H1 (cell line): ENCODE results near the gene PRR36. TPM values are rescaled to one million over a fixed set of nuclear protein-coding genes. Genes with fewer than 3 reads are reported as not detected.

Source experiments
- CTCF ChIA-PET: fragments of 300-600 bp; sonication (Branson Sonifier 250); formaldehyde crosslinking; loops from one replicate; lab custom pipeline; 2021; ENCODE audit not compliant: partially characterized antibody; lab: Charles Lee
- POLR2A ChIA-PET: fragments of 300-600 bp; sonication (Branson Sonifier 250); formaldehyde crosslinking; loops from one replicate; lab custom pipeline; 2021; ENCODE audit warnings: inconsistent platforms; ENCODE audit not compliant: partially characterized antibody; lab: Charles Lee
- DNase-seq, 2 experiments: peaks; one replicate each; pipeline versions ENCODE4 v3.0.0 to v3.0.0-alpha.2; 2010 to 2022; ENCODE audit warnings: low spot score in 2 of 2, low read depth in 1 of 2, mixed read lengths in 1 of 2
- FAIRE-seq: peaks from 2 replicates; lab custom pipeline; 2011; peaks lifted over from hg19 to GRCh38; lab: Jason Lieb, UNC
- H2AFZ ChIP-seq: 2 replicates; pipeline ENCODE4 v1.8.1; 2012; ENCODE audit warnings: low read length, inconsistent platforms
- H2AK5ac ChIP-seq: 2 replicates; pipeline ENCODE4 v1.6.1; 2013; ENCODE audit warnings: low read depth, low read length
- H2BK120ac ChIP-seq: replicated peaks from 2 replicates; pipeline ENCODE3; 2013; ENCODE audit warnings: low read depth, low read length, inconsistent platforms
- H2BK12ac ChIP-seq: 2 replicates; pipeline ENCODE4 v1.6.1; 2013; ENCODE audit warnings: low read depth, low read length
- H2BK15ac ChIP-seq: 2 replicates; pipeline ENCODE4 v1.6.1; 2013; ENCODE audit warnings: low read length
- H2BK20ac ChIP-seq: 2 replicates; pipeline ENCODE4 v1.6.1; 2013; ENCODE audit warnings: low read length
- H2BK5ac ChIP-seq: 2 replicates; pipeline ENCODE4 v1.6.1; 2013; ENCODE audit warnings: low read depth, low read length
- H3K14ac ChIP-seq: 2 replicates; pipeline ENCODE4 v1.6.1; 2013; ENCODE audit warnings: inconsistent platforms; ENCODE audit not compliant: insufficient read length
- H3K18ac ChIP-seq: 2 replicates; pipeline ENCODE4 v1.6.1; 2013; ENCODE audit warnings: low read length; ENCODE audit errors: extremely low read depth
- H3K23ac ChIP-seq: 2 replicates; pipeline ENCODE4 v1.6.1; 2013; ENCODE audit warnings: inconsistent platforms; ENCODE audit not compliant: insufficient read length
- H3K23me2 ChIP-seq: 2 replicates; pipeline ENCODE4 v1.6.1; 2013; ENCODE audit warnings: low read depth, low read length
- H3K27ac ChIP-seq: 2 replicates; pipeline ENCODE4 v1.6.1; 2011; ENCODE audit warnings: low read depth, low read length, inconsistent platforms
- H3K27me3 ChIP-seq, 4 experiments: replicated peaks in 1 of 4; 1 replicate in 1 of 4; 2 replicates in 3 of 4; pipeline versions ENCODE4 v1.6.1 to v1.8.1; 2011 to 2013; ENCODE audit warnings: low read length in 3 of 4, mild to moderate bottlenecking in 3 of 4, inconsistent platforms in 2 of 4, mixed read lengths in 2 of 4, moderate library complexity in 1 of 4; ENCODE audit not compliant: control insufficient read depth in 3 of 4, insufficient read depth in 3 of 4; ENCODE audit errors: extremely low read depth in 1 of 4
- H3K36me3 ChIP-seq, 4 experiments: 2 replicates each; pipeline versions ENCODE4 v1.6.1 to v1.8.1; 2011 to 2013; ENCODE audit warnings: mild to moderate bottlenecking in 4 of 4, low read length in 3 of 4, moderate library complexity in 2 of 4, control low read depth in 1 of 4, inconsistent platforms in 1 of 4; ENCODE audit not compliant: insufficient read depth in 4 of 4, control insufficient read depth in 2 of 4
- H3K4ac ChIP-seq: replicated peaks from 2 replicates; pipeline ENCODE3; 2013; ENCODE audit warnings: low read length, low read depth, mixed read lengths, inconsistent platforms; ENCODE audit not compliant: insufficient read length
- H3K4me1 ChIP-seq, 4 experiments: replicated peaks in 1 of 4; 1 replicate in 1 of 4; 2 replicates in 3 of 4; pipeline versions ENCODE4 v1.6.1 to v1.8.1; 2011 to 2013; ENCODE audit warnings: low read length in 3 of 4, inconsistent platforms in 2 of 4, mixed read lengths in 1 of 4; ENCODE audit not compliant: insufficient read depth in 4 of 4, control insufficient read depth in 3 of 4
- H3K4me2 ChIP-seq, 2 experiments: 2 replicates each; pipeline versions ENCODE4 v1.6.1 to v1.8.1; 2011 to 2013; ENCODE audit warnings: low read depth in 2 of 2, low read length in 2 of 2, control low read depth in 1 of 2, inconsistent platforms in 1 of 2, mild to moderate bottlenecking in 1 of 2; ENCODE audit not compliant: insufficient read depth in 1 of 2
- H3K4me3 ChIP-seq, 4 experiments: fragments of 200-600, 300-600 bp in 1 of 4; sonication (generic), shearing (Covaris generic), sonication (Bioruptor Twin) in 1 of 4; 2 replicates each; pipeline versions ENCODE4 v1.5.1 to v1.8.1; 2011 to 2016; ENCODE audit warnings: low read length in 4 of 4, low read depth in 3 of 4, control low read depth in 2 of 4, inconsistent platforms in 2 of 4, mild to moderate bottlenecking in 2 of 4, mixed read lengths in 1 of 4, moderate library complexity in 1 of 4; ENCODE audit not compliant: insufficient read depth in 2 of 4; ENCODE audit errors: extremely low read depth in 1 of 4
- H3K56ac ChIP-seq: replicated peaks from 2 replicates; pipeline ENCODE3; 2013; ENCODE audit warnings: low read depth, mild to moderate bottlenecking, mixed read lengths, low read length, inconsistent platforms; ENCODE audit not compliant: insufficient read length
- H3K79me1 ChIP-seq: 2 replicates; pipeline ENCODE4 v1.6.1; 2013; ENCODE audit warnings: low read depth, low read length, control low read depth
- H3K79me2 ChIP-seq, 2 experiments: 2 replicates each; pipeline versions ENCODE4 v1.6.1 to v1.8.1; 2012 to 2013; ENCODE audit warnings: low read length in 2 of 2, mild to moderate bottlenecking in 2 of 2, inconsistent platforms in 1 of 2; ENCODE audit not compliant: insufficient read depth in 2 of 2, control insufficient read depth in 1 of 2
- H3K9ac ChIP-seq, 4 experiments: replicated peaks in 1 of 4; 1 replicate in 1 of 4; 2 replicates in 3 of 4; pipeline versions ENCODE4 v1.6.1 to v1.8.1; 2011 to 2013; ENCODE audit warnings: low read depth in 3 of 4, low read length in 3 of 4, control low read depth in 2 of 4, mild to moderate bottlenecking in 2 of 4, moderate library complexity in 2 of 4, inconsistent platforms in 1 of 4; ENCODE audit errors: extremely low read depth in 1 of 4
- H3K9me3 ChIP-seq, 2 experiments: 2 replicates each; pipeline versions ENCODE4 v1.6.1 to v1.8.1; 2012 to 2013; ENCODE audit warnings: mild to moderate bottlenecking in 2 of 2, moderate library complexity in 2 of 2, control low read depth in 1 of 2, inconsistent platforms in 1 of 2, low read depth in 1 of 2, low read length in 1 of 2, mixed read lengths in 1 of 2; ENCODE audit not compliant: insufficient read depth in 2 of 2
- H4K20me1 ChIP-seq, 2 experiments: replicated peaks in 1 of 2; 2 replicates each; pipeline versions ENCODE3 to v1.8.1; 2011 to 2013; ENCODE audit warnings: inconsistent platforms in 2 of 2, low read length in 2 of 2, mild to moderate bottlenecking in 1 of 2; ENCODE audit not compliant: insufficient read depth in 2 of 2, control insufficient read depth in 1 of 2
- H4K5ac ChIP-seq: 2 replicates; pipeline ENCODE4 v1.6.1; 2013; ENCODE audit warnings: low read length, low read depth, mixed read lengths, inconsistent platforms; ENCODE audit not compliant: insufficient read length
- H4K8ac ChIP-seq: 2 replicates; pipeline ENCODE4 v1.8.0; 2013; ENCODE audit warnings: mild to moderate bottlenecking, moderate library complexity, low read length, inconsistent platforms; ENCODE audit not compliant: insufficient read depth; ENCODE audit errors: extremely low read depth
- H4K91ac ChIP-seq: replicated peaks from 2 replicates; pipeline ENCODE3; 2013; ENCODE audit warnings: low read length, mixed read lengths, inconsistent platforms; ENCODE audit not compliant: insufficient read length
- ATF3 ChIP-seq: IDR thresholded peaks from 2 replicates; pipeline ENCODE4 v1.6.1; 2011; ENCODE audit warnings: low read depth, mild to moderate bottlenecking, low read length; ENCODE audit not compliant: insufficient read depth
- E2F6 ChIP-seq: IDR thresholded peaks from 2 replicates; pipeline ENCODE4 v1.6.1; 2012; ENCODE audit warnings: inconsistent platforms
- RNF2 ChIP-seq: fragments of 200-900, 300-1000 bp; sonication (generic); IDR thresholded peaks from 2 replicates; pipeline ENCODE4 v1.7.1; 2016; ENCODE audit warnings: borderline replicate concordance, low read depth, mild to moderate bottlenecking, antibody characterized with exemption, low read length; ENCODE audit not compliant: poor library complexity, severe bottlenecking; ENCODE audit errors: missing control alignments
- WGBS, 2 experiments: shearing (Covaris generic) in 1 of 2; methylation state at CpG; one replicate each; pipeline versions ENCODE4 v1.1.6 to v1.1.7; 2013 to 2015; ENCODE audit warnings: low lambda C conversion rate in 2 of 2, mixed read lengths in 2 of 2, inconsistent platforms in 1 of 2, low coverage in 1 of 2, missing lambda C conversion rate in 1 of 2; ENCODE audit not compliant: insufficient replicate concordance in 2 of 2, insufficient coverage in 1 of 2, insufficient read length in 1 of 2; ENCODE audit errors: extremely low coverage in 1 of 2, missing lambda C conversion rate in 1 of 2; 5-methylcytosine and 5-hydroxymethylcytosine counted together
- polyA plus RNA-seq, 7 experiments: library from polyadenylated mRNA; depleted of rRNA in 3 of 7; stranded (reverse) in 5 of 7; unstranded in 2 of 7; fragments of >200 nt in 5 of 7; fragments of 200-250 nt in 2 of 7; gene quantifications; 1 replicate in 5 of 7; 2 replicates in 1 of 7; 4 replicates in 1 of 7; pipeline versions ENCODE4 v1.2.1 to v1.2.3, GENCODE V29; 2011 to 2013; ENCODE audit warnings: missing spikeins in 2 of 7, mixed read lengths in 2 of 7
- total RNA-seq: library from RNA; stranded (reverse); fragmentation: NEBNext Ultra II Directional; extraction: Animal tissue kit (Norgen Biotek cat#: 25700); gene quantifications from 2 replicates; pipeline ENCODE4 v1.2.1, GENCODE V29; 2021

Gene PRR36
- total and polyA plus RNA-seq, 2 of the 8 experiments (the other 6 are each of a cell fraction or from before 2014, with no cell fraction given) = 1.6 to 23.9 TPM

GRCh38 chr19:7860714-7861618, 13.2 kb downstream of the PRR36 start:
- Histone ChIP-seq H3K56ac (no peak overlapping the region), H4K5ac (no peak overlapping the region), H3K4me1 (peaks cover 4 to 32% (median 20%) of the 10 kb centered on the region in 4 experiments; a peak in 6 of 7 replicates), H4K91ac (peak overlapping the region; percentile 90), H2BK5ac (0 out of 2 replicates have a peak overlapping the region, but pooled peaks have one; percentile 40), H3K23ac (no peak overlapping the region), H4K20me1 (peaks cover 0 to 10% of the 10 kb centered on the region in 2 experiments), H2BK12ac (peak overlapping the region; percentile 60; the same call in 1 of the 2 replicates), H2AK5ac (peak overlapping the region; percentile 90; the same call in 1 of the 2 replicates), H3K23me2 (peaks cover 15% of the 10 kb centered on the region; the same call in 1 of the 2 replicates), H3K27me3 (peaks cover 8 to 40% (median 30%) of the 10 kb centered on the region in 4 experiments), H2AFZ (no peak overlapping the region), H3K4me3 (peak overlapping the region in 1 of 4 experiments; percentile 58; a peak in 1 of 8 replicates), H3K79me1 (no peaks in the 10 kb centered on the region), H3K14ac (no peak overlapping the region), H3K4ac (peak overlapping the region; percentile 20), H2BK15ac (peak overlapping the region; percentile 92), H3K4me2 (peak overlapping the region; percentile 74 to 86; a peak in 3 of 4 replicates), H3K79me2 (no peaks in the 10 kb centered on the region), H3K18ac (peak overlapping the region; percentile 24; the same call in 1 of the 2 replicates), H3K9ac (no peak overlapping the region), H3K9me3 (no peaks in the 10 kb centered on the region), H3K36me3 (no peaks in the 10 kb centered on the region), H3K27ac (no peak overlapping the region), H2BK20ac (0 out of 2 replicates have a peak overlapping the region, but pooled peaks have one; percentile 18), H4K8ac (peak overlapping the region; percentile 69; the same call in 1 of the 2 replicates), H2BK120ac (no peak overlapping the region)
- WGBS, 2 experiments = 76% methylated on average over 14 of the region's 14 CpGs; no CpG with 5 or more reads in 1 of the 2 experiments
- TF ChIP-seq ATF3 (no peak), E2F6 (no peak), RNF2 (peak; percentile 2)
- POLR2A ChIA-PET = interaction anchor here (0.6 to 10.5 kb wide), 11 partner anchors 7 to 83 kb away, joined by 3 to 106 read pairs (median 4); partner anchors contain the start of genes MAP2K7, PRR36, SNAPC2 and TGFBR3L
- CTCF ChIA-PET = interaction anchor here (0.6 to 11.2 kb wide), 22 partner anchors 9 to 339 kb away, joined by 3 to 112 read pairs (median 4); partner anchors contain the start of genes SNAPC2 and TGFBR3L
- no peak for FAIRE-seq
- DNase-seq = no peak
